BJ (cell line): ENCODE results near the gene CXXC4. TPM values are rescaled to one million over a fixed set of nuclear protein-coding genes. Genes with fewer than 3 reads are reported as not detected.

Experiments
- CTCF ChIA-PET: fragments of 350-600 bp; formaldehyde crosslinking; extraction: SDS; loops from one replicate; lab custom pipeline; 2021; ENCODE audit warnings: antibody characterized with exemption, inconsistent platforms; lab: Yijun Ruan, JAX
- POLR2A ChIA-PET: fragments of 300-600 bp; sonication (Branson Sonifier 250); formaldehyde crosslinking; extraction: SDS; loops from one replicate; lab custom pipeline; 2021; ENCODE audit warnings: antibody characterized with exemption; lab: Charles Lee
- DNase-seq: peaks from one replicate; pipeline ENCODE4 v3.0.0-alpha.2; 2011; ENCODE audit warnings: low read depth
- H3K27me3 ChIP-seq: 2 replicates; pipeline ENCODE4 v1.6.0; 2011; ENCODE audit warnings: low read length; ENCODE audit not compliant: control insufficient read depth, insufficient read depth
- H3K36me3 ChIP-seq: 2 replicates; pipeline ENCODE4 v1.5.1; 2011; ENCODE audit warnings: low read length; ENCODE audit not compliant: control insufficient read depth, insufficient read depth
- H3K4me3 ChIP-seq: 2 replicates; pipeline ENCODE4 v1.5.1; 2011; ENCODE audit warnings: low read depth, mild to moderate bottlenecking, control low read depth, low read length
- polyA plus RNA-seq: library from polyadenylated mRNA; depleted of rRNA; stranded (reverse); fragments of >200 nt; gene quantifications from 2 replicates; pipeline ENCODE4 v1.2.3, GENCODE V29; 2011
- TF ChIP-seq, protein P1 (sequence below): IDR thresholded peaks from 2 replicates; pipeline ENCODE4 v1.5.1; 2011; ENCODE audit warnings: low read depth, mild to moderate bottlenecking, control low read depth, inconsistent platforms, low read length, moderate library complexity; ENCODE audit not compliant: insufficient read depth

Gene CXXC4
- polyA plus RNA-seq, 1 experiment: not detected

DNA sequence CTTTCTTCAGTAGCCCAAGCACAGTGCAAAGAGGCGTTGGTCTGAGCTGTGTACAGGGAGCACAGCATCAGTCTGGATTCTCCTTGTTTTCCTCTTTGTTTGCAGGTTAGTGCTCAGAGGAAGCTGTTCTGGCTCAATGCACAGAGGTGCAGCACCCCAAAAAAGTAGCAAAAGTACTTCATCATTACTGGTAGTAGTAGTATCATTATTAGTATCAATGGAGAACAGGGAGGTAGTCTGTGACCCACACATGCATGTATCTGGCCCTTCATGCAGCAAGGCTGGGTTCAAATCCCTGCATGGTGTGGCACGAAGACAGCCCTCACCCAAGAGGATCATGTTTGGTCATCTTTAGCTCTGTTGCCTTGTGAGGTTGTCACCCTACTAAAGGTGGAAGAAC lies 68.7 kb downstream of the CXXC4 start:
- Histone ChIP-seq H3K4me3 (no peak overlapping the region), H3K27me3 (no peaks in the 10 kb centered on the region), H3K36me3 (no peaks in the 10 kb centered on the region)
- DNase-seq: no peak
- CTCF ChIA-PET: no interaction called here
- POLR2A ChIA-PET: no interaction called here
- TF ChIP-seq, protein P1, sequence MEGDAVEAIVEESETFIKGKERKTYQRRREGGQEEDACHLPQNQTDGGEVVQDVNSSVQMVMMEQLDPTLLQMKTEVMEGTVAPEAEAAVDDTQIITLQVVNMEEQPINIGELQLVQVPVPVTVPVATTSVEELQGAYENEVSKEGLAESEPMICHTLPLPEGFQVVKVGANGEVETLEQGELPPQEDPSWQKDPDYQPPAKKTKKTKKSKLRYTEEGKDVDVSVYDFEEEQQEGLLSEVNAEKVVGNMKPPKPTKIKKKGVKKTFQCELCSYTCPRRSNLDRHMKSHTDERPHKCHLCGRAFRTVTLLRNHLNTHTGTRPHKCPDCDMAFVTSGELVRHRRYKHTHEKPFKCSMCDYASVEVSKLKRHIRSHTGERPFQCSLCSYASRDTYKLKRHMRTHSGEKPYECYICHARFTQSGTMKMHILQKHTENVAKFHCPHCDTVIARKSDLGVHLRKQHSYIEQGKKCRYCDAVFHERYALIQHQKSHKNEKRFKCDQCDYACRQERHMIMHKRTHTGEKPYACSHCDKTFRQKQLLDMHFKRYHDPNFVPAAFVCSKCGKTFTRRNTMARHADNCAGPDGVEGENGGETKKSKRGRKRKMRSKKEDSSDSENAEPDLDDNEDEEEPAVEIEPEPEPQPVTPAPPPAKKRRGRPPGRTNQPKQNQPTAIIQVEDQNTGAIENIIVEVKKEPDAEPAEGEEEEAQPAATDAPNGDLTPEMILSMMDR: no peak

DNA sequence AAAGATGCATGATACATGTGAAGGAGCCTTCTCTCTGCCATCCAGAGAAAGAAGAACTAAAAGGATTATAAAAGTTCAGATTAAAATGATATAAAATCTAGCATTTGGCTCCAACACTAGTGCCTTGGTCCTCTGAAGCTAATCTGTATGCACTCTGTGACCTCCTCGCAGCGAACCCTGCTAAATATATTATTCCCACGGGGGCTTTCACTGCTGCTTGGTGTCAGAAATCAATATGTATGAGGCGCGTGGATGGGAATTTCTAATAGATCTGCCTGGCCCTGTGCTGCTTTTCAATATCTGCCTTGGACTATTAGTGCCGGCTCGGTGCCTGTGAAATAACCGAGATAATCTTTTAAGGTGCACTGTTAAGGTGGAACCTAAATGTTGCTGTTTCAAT lies 69.7 kb downstream of the CXXC4 start:
- no peak for DNase-seq
- CTCF ChIA-PET: no interaction called here
- TF ChIP-seq, protein P1: no peak
- H3K4me3 ChIP-seq: no peak overlapping the region
- H3K27me3 ChIP-seq: no peaks in the 10 kb centered on the region
- POLR2A ChIA-PET: no interaction called here
- H3K36me3 ChIP-seq: no peaks in the 10 kb centered on the region

DNA sequence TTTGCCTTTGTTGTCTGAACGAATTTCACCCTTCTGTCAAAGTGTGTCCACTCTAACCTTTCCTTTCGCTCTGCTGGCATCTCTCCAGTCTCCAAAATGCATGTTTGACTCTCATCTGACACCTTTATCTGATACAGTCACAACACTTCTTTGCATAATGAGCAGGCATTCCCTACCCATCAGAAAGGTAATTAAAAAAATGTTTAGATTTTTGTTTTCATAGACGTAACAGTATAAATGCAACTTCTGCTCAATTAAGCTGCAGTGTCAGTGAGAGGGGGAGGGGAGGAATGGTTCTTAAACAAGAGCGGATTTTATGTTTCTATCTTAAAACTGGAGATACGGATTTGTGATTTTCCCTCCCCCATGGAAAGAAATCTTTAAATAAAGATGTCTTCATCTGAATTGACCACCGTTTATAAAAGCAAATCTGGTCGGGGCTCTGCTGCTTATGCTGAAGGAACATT lies 70.2 kb downstream of the CXXC4 start:
- no peak overlapping the region for H3K4me3 ChIP-seq
- CTCF ChIA-PET: no interaction called here
- no peak for DNase-seq

DNA sequence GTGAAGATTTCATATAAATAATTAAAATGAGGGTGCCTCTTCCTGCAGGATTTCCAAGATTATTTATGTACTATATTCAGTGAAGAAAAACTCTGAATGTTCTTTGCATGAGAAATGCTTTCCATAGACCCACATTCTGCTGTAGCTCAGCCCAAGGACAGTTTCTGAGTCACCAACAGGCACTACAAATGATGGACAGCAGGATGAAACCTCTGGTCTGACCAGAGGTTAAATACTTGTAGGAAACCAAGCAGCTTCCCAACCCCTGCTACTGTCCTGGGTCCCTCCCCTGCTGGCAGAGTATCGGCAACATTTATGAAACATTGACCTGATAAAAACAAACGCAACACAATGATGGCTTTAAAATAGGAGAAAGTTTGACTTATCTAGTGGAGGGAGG lies 73.1 kb downstream of the CXXC4 start:
- CTCF ChIA-PET: no interaction called here
- no peaks in the 10 kb centered on the region for H3K27me3 ChIP-seq
- POLR2A ChIA-PET: no interaction called here
- H3K36me3 ChIP-seq: no peaks in the 10 kb centered on the region
- H3K4me3 ChIP-seq: no peak overlapping the region
- TF ChIP-seq, protein P1: no peak
- no peak for DNase-seq

More for the DNA sequence above, 70.2 kb downstream of the CXXC4 start:
- no peaks in the 10 kb centered on the region for H3K27me3 ChIP-seq
- H3K36me3 ChIP-seq: no peaks in the 10 kb centered on the region
- POLR2A ChIA-PET: no interaction called here
- TF ChIP-seq, protein P1: no peak

DNA sequence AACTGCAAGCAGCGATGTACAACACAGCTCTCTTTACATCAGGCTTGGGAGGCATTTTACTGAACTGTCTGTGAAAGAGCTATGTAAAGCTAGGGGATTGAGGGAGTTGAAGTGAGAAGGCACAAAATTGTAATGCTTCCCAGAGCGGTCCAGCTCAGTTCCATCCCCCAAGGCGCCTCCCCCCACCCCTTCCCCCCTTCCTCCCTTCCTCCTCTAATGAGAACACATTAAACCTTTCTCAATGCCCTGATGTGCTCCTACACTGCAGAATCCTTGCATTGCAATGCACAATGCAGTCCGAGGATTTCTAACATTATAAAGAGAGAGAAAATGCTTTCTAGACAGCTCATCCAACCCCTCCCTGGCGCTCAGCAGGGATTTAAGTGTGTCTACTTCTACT lies 73.9 kb downstream of the CXXC4 start:
- Histone ChIP-seq H3K4me3 (no peak overlapping the region), H3K27me3 (no peaks in the 10 kb centered on the region), H3K36me3 (no peaks in the 10 kb centered on the region)
- POLR2A ChIA-PET: no interaction called here
- DNase-seq: no peak
- CTCF ChIA-PET: no interaction called here
- TF ChIP-seq, protein P1: no peak
